Measurements from ENCODE around the gene CMC2.

- TF ChIP-seq CTCF (IDR thresholded peaks at IDR 0.05; ENCODE audit: control extremely low read depth in 1 of 3, insufficient read depth in 1 of 3, low read depth in 1 of 3, low read length in 3 of 3): no peak
- TF ChIP-seq E2F6 (IDR thresholded peaks at IDR 0.05): no peak
- no peak for TF ChIP-seq SIX5 (IDR thresholded peaks at IDR 0.05; ENCODE audit: low read depth, low read length)
- no peak for TF ChIP-seq EZH2 (IDR thresholded peaks at IDR 0.05; ENCODE audit: low read depth, low read length, severe bottlenecking)
- no peak for TF ChIP-seq SIN3A (conservative IDR thresholded peaks at IDR 0.05 in 1 of 2, IDR thresholded peaks at IDR 0.05 in 1 of 2; ENCODE audit: low read depth in 1 of 2, low read length in 2 of 2)
- TF ChIP-seq POLR2A (IDR thresholded peaks at IDR 0.05; ENCODE audit: control extremely low read depth in 1 of 2, low read depth in 2 of 2, low read length in 2 of 2): no peak
- no peak for TF ChIP-seq JUND (IDR thresholded peaks at IDR 0.05; ENCODE audit: low read length)
- no peak for TF ChIP-seq TEAD4 (IDR thresholded peaks at IDR 0.05; ENCODE audit: low read depth, low read length)
These were observed 29.7 kb downstream of the CMC2 start for GRCh38 chr16:80976946-80977345.
